ENCODE data around the gene DBNDD1. TPM values are rescaled to one million over a fixed set of nuclear protein-coding genes. Genes with fewer than 3 reads are reported as not detected.

Gene DBNDD1
- total RNA-seq, 2 experiments from 2014 or later, result 0.52 to 0.96 TPM

GRCh38 chr16:89956505-89957215 is 62.6 kb downstream of the DBNDD1 start:
- no peak for TF ChIP-seq CTCF (IDR thresholded peaks at IDR 0.05)
- H3K27ac Mint-ChIP-seq, result no peak overlapping the region
- no peaks in the 10 kb centered on the region for H3K9me3 Mint-ChIP-seq
- ChIA-PET POLR2A (no interaction called here), CTCF (no interaction called here)
- no peak for ATAC-seq
- no peak for DNase-seq
- peaks cover 7% of the 10 kb centered on the region for H3K36me3 Mint-ChIP-seq (ENCODE audit: low read depth)
- no peaks in the 10 kb centered on the region for H3K4me1 Mint-ChIP-seq (ENCODE audit: low read depth)
- no peak overlapping the region for H3K4me3 Mint-ChIP-seq
- no peaks in the 10 kb centered on the region for H3K27me3 Mint-ChIP-seq
- intact Hi-C loops (cut with micrococcal nuclease), result no loop called here

- intact Hi-C loops (cut with micrococcal nuclease), result no loop called here
- Mint-ChIP-seq H3K9me3 (no peaks in the 10 kb centered on the region), H3K36me3 (ENCODE audit: low read depth) (peaks cover 7% of the 10 kb centered on the region), H3K27me3 (no peaks in the 10 kb centered on the region), H3K4me3 (no peak overlapping the region), H3K4me1 (ENCODE audit: low read depth) (peaks cover under 1% of the 10 kb centered on the region), H3K27ac (no peak overlapping the region)
- TF ChIP-seq CTCF (IDR thresholded peaks at IDR 0.05), result no peak
- CTCF ChIA-PET, result no interaction called here
- DNase-seq (no peak), ATAC-seq (no peak)
- POLR2A ChIA-PET, result interaction anchor here (1.2 kb wide), 1 partner anchor 61 kb away, joined by 3 read pairs; no protein-coding TSS in a partner anchor
Observed at GRCh38 chr16:89955001-89955685, 64.1 kb downstream of the DBNDD1 start.

Other genes starting within 250 kb of the DBNDD1 start
- gene FANCA, start 202.8 kb downstream of the DBNDD1 start, total RNA-seq, result 100 to 1,000 TPM in 1 of 2 experiments, 10 to 100 TPM in 1; 95.5 to 100 TPM
- under 1 TPM; 0.27 to 0.29 TPM for gene SPIRE2, start 191.0 kb downstream of the DBNDD1 start, total RNA-seq
- 100 to 1,000 TPM; 138 to 149 TPM for gene TCF25, start 145.9 kb downstream of the DBNDD1 start, total RNA-seq
- gene MC1R, start 100.6 kb downstream of the DBNDD1 start, total RNA-seq, result 1 to 10 TPM; 2.0 to 2.5 TPM
- gene TUBB3, start 96.1 kb downstream of the DBNDD1 start, total RNA-seq, result 1 to 10 TPM in 1 of 2 experiments, under 1 TPM in 1; 0.27 to 1.2 TPM
- gene DEF8, start 70.7 kb downstream of the DBNDD1 start, total RNA-seq, result 10 to 100 TPM; 18.4 to 21.2 TPM
- gene PRDM7, start 57.9 kb upstream of the DBNDD1 start, total RNA-seq, result not detected